GM10847 (cell line): ENCODE results near the gene HPD.

Source experiments
- POLR2A ChIP-seq: IDR thresholded peaks from 2 replicates; pipeline ENCODE4 v1.6.1; 2011; ENCODE audit not compliant: insufficient read length; ENCODE audit errors: extremely low read depth

Gene HPD

DNA sequence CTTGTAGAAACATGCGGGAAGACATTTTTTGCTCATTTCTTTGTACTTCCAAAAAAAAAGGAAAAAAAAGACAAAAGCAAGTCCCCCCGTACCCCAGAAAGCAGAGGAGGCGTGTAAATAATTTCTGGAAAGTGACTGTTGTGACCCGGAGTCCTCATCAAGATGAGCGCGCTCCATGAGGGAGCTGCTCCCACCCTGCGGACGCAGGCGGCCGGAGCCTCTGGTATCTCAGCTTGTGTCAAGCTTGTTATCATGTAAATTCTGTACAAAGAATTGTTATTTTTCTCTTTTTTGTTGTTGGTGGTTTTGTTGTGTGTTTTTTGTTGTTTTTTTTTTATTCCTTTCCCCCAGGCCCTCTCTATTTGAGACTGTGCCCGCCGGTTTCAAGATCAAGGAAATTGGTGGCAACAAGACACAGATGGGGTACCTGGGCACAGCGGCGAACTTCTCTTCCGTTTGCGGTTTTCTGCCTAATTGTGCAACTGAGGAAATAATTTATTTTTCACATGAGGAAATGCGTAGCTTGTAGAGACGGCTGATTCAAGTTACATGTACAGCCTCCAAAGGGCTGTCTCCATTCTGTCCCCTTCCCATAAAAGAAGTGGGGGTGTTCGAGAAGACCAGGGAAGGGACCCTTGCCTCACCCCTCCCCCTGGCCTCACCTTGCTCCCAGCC, 27.0 kb downstream of the HPD start:
- no peak for TF ChIP-seq POLR2A

DNA sequence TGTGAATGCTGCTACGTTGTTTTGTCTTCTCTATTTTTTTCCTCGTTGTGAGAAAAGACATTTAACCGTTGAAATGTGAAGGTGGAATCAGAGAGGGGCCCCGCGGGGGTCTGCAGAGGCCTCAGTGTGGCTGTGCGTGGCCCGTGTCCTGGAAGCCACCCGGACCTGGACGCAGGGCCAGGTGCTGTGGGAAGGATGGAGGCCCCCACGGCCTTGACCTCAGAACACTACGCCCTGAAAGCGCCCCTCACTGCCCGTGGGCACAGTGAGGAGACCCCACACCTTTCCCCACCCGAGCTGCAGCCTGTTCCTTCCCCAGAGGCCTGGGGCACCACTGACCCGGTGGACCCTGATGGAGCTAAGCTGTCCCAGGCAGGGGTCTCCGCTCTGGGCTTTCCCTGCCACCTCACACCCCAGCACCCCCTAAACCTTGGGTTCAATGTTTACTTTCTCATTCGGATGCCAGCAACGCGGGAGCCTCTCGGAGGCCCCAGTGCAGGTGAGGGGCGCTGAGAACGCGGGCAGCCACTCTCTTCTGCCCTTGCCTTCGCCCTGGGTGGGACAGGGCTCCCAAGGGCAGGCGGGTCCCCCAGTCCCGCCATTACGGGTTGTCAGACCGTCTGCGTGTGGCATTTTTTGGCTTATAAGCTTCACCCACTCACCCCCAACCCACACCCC, 27.9 kb downstream of the HPD start:
- no peak for TF ChIP-seq POLR2A

DNA sequence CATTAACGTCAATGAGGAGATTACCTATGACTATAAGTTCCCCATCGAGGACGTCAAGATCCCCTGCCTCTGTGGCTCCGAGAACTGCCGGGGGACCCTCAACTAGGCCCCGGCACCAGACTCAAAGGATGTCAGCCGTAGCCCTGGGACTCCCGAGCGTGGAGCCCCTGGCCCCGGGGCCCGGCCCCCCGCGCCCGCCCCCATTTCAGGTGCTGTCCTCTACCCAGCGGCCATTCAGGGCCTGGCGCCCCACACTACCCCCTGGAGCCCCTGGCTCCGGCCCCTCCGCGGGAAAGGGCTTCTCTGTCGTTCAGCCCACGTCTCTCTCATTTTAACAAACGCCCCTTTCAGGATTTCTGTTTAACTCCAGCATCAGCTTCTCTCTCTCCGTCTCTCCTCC, 28.5 kb downstream of the HPD start:
- no peak for TF ChIP-seq POLR2A

DNA sequence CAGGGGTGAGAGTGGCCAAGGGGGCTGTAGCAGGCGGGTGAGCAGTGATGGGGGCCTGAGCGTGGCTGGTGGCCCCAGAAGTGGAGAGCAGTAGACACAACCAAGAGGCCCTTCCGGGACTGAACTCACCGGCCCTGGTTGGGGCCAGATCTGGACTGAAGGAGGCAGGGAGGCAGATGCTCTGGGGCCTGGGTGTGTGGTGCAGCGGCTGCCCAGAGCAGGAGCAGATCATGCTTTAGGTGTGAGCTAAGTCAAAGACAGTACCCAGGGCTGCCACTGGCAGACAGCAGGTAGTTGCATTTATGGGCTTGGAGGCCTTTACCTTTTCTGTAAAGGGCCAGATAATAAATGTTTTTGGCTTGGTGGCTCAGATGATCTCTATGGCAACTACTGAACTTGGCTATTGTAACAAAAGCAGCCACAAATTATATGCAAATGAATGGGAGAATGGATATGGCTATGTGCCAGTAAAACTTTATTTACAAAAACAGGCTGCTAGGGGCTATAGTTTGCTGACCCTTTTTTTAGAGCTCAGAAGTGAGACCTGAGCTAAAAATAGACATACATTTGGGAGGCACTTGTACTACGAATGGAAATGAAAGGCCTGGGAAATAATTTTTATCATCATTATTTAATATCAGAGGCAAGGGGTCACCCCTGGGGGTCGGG, 29.3 kb downstream of the HPD start:
- TF ChIP-seq POLR2A, result no peak

DNA sequence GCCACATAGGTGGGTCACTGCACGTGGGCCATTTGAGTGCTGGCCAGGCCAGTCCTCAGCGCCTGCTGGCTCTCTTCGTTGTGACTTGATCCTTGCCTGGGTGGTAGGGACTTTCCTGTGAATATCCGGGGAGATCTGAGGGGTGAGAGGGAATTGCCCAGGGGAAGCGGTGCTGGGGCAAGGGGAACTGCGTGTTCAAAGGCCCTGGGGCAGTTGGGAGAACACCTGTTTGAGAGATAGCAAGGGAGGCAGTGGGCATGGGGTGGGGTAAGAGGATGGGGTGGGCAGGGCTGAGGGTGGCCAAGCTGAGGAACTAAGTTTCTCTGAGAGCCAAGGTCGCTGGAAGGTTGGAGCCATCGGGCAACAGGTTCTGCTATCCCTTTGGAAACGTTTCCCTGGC, 29.8 kb downstream of the HPD start:
- TF ChIP-seq POLR2A, result no peak

DNA sequence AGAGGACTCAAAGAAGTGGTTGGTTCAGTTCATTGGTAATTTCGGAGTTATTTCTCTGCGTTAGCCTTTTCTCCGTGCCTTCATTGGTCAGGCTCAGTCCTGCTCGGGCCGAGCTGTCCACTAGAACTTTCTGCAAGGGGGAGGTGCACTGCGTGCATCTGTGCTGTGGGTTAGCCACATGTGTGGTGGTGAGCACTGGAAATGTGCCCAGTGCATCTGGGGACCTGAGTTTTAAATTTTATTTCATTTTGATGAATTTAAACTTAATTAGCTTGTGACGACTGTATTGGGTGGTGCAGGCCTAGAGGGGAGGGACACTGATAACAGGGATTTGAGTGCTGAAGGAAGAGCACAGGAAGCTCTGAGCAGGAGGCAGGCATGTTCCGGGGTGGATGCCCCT, 30.4 kb downstream of the HPD start:
- TF ChIP-seq POLR2A, result no peak

DNA sequence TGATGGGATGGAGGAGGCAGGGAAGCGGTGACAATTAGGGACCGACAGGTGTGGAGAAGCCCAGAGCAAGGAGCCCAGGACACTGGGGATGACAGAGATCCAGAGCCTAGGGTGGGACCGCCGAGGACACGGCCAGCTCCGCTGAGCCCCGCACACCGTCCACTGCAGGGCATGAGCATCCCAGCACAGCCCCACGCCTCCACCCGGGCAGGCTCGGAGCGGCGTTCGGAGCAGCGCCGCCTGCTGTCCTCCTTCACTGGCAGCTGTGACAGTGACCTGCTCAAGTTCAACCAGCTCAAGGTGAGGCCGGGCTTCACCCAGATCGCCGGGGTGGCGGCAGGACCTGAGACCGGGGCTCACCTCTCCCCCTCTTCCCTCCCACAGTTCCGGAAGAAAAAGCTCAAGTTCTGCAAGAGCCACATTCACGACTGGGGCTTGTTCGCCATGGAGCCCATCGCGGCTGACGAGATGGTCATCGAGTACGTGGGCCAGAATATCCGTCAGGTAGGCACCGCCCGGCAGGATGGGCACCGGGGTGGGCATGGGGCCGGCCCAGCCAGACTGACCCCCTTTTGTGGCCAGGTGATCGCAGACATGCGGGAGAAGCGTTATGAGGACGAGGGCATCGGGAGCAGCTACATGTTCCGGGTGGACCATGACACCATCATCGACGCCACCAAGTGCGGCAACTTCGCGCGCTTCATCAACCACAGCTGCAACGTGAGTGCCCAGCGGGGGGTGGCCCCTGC, 31.1 kb downstream of the HPD start:
- no peak for TF ChIP-seq POLR2A

DNA sequence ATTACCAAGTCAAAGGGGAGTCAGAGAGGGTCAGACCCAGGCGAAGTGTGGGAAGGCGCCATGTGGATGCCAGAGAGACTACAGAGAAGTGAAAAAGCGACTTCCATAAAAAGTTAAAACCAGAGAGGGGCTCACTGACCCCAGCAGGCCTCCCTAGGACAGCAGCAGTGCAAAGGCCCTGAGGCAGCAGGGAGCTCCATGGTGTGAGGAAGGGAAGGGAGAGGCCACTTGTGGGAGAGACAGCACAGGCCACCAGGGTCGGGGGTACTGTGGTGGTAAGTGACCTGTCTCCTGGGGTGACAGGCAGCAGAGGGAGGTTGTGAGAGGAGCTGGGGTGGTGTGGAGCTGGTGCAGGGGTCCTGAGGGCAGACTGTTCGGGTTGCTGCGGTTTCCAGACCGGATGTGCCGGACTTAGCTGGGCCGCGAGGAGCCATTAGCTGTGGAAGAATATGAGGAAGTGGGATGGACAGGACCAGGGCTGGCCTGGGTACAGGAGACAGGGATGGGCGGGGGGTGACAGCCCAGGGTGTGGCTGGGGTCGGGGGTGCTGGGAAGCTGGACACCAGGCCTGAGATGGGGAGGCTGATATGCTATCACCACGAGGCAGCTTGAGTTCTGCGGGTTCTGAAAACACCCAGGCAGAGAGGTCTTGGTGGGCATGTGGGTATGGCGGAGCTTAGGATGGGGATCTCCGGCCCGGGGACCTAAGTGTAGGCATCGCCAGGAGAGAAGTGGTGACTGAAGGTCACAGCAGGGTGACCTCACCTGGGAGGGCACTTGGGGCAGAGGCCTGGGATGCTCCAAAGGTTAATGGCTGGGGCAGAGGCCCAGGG, 32.1 kb downstream of the HPD start:
- TF ChIP-seq POLR2A, result no peak

DNA sequence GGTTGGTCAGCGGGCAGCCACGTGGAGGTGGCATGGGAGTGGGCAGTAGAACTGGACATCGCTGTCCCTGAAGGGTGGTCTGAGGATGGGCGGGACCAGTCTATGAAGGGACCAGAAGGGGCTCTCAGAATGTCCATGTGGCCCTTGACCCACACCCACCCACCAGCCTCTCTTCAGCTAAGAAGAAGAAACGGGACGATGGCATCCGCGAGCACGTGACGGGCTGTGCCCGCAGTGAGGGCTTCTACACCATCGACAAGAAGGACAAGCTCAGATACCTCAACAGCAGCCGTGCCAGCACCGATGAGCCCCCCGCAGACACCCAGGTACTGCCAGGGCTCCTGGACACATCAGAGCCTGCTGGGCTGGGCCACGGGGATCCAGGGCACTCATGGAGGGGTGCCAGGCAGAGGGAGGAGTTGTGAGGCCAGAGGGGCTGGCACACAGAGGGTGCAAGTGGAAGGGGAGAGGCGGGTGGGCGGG, 33.6 kb downstream of the HPD start:
- TF ChIP-seq POLR2A, result no peak

DNA sequence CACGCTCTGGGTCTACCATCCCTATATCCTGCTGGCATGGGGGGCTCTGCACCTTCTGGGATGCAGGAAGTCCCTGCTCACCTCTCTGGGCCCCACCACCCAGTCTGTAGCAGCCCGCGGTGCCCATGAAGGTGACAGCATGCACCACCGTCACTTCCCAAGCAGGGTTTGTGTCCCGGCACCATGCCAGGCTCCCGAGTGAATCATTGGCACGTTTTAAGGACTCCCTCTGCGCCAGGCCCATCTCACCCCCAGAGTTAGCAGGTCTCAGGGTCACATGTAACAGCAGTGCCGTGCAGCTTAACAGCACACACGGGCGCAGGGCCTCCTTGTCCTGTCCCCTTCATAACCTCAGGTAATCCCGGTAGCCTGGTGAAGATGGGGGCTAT, 34.9 kb downstream of the HPD start:
- TF ChIP-seq POLR2A, result no peak

DNA sequence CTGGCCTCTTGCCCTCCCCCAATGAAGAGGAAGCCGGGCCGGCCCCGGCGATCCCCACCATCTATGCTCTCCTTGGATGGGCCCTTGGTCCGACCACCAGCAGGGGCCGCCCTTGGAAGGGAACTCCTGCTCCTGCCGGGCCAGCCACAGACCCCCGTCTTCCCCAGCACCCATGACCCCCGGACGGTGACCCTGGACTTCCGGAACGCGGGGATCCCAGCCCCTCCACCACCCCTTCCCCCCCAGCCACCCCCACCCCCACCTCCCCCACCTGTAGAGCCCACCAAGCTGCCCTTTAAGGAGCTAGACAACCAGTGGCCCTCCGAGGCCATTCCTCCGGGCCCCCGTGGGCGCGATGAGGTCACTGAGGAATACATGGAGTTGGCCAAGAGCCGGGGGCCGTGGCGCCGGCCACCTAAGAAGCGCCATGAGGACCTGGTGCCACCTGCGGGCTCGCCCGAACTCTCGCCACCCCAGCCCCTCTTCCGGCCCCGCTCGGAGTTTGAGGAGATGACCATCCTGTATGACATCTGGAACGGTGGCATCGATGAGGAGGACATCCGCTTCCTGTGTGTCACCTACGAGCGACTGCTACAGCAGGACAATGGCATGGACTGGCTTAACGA, 35.4 kb downstream of the HPD start:
- TF ChIP-seq POLR2A, result no peak

DNA sequence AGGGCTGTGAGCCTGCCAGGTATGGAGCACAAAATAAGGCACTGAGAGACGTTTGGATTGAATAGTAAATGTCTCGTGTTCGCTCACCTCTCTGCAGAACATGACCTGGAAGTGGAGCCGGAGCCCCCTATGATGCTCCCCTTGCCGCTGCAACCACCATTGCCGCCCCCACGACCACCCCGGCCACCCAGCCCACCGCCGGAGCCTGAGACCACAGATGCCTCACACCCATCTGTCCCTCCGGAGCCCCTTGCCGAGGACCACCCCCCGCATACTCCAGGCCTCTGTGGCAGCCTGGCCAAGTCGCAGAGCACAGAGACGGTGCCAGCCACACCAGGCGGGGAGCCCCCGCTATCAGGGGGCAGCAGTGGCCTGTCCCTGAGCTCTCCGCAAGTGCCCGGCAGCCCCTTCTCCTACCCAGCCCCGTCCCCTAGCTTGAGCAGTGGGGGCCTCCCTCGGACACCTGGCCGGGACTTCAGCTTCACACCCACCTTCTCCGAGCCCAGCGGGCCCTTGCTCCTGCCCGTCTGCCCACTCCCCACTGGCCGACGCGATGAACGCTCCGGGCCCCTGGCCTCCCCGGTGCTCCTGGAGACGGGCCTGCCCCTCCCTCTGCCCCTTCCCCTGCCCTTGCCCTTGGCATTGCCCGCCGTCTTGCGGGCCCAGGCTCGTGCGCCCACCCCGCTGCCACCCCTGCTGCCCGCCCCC, 36.1 kb downstream of the HPD start:
- TF ChIP-seq POLR2A, result no peak

DNA sequence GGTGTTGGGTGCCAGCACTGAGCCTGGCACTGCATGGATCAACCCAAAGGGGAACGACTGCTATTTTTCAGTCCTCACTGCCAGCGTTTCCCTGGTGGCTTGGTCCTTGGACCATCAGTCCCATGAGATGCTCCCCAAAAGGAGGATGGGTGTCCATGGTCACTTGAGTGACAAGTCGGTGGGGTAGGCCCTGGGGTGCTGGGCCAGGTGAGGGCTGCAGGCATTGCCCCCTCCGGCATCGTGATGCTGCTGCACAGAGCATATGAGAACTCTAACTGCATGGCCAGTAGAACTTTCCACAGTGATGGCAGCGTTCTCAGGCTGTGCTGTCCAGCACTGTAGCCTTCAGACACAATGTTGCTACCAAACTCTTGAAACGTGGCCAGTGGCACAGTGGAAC, 38.6 kb downstream of the HPD start:
- TF ChIP-seq POLR2A, result no peak
